Measurements from ENCODE around the gene COMP. TPM values are rescaled to one million over a fixed set of nuclear protein-coding genes. Genes with fewer than 3 reads are reported as not detected.

Gene COMP
- total RNA-seq, 4 donors from 2014 or later, result 0.40 TPM; not detected in 3

DNA sequence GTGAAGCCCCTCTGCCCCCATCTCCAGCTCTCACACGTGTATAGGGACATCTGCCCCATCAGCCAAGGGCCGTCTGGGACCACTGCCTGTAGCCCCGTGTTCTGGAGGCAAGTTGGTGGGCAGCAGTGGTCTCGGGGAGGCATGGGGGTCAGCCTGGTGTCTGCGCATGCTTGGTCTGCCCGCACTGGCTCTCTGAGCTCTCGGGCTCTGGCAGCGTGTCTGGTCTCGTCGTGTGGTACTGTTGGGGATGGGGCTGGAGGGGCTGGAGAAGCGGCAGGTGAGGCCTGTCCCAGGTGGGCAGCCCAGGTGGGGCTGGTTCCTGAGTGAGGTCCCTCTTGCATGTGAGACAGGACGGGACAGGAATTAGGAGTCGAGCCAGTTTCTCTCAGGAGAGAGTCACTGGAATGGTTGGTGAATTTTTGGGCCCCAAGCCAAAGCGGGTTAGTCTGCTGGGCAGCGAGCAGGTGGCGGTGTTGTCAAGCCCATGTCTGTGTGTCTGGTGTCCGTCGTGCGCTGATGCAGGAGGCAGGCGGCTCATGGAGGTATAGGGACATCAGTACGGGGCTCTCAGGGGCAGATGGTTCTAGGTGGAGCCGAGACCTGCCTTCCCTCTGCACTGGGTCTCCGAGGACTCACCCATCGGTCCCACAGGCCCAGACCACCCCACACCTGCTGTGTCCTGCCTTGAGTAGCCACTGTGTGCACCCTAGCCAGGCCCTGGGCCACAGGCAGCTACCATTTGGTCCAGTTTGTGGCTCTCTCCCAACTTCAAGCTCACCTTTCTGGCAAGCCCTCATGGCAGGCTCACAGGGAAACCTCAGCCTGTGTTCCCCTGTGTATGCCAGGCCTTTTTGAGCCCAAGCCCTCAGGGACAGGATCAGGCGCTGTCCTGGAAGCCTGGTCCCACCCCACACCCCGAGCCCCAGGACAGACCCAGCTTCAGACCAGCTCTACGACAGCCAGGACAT is 18.2 kb downstream of the COMP start:
- Histone ChIP-seq H3K27ac (no peak overlapping the region), H3K9me3 (no peaks in the 10 kb centered on the region), H3K4me1 (no peaks in the 10 kb centered on the region), H3K4me3 (no peak overlapping the region), H3K36me3 (no peaks in the 10 kb centered on the region), H3K27me3 (no peaks in the 10 kb centered on the region)
- DNase-seq, result no peak
- TF ChIP-seq, protein P1, sequence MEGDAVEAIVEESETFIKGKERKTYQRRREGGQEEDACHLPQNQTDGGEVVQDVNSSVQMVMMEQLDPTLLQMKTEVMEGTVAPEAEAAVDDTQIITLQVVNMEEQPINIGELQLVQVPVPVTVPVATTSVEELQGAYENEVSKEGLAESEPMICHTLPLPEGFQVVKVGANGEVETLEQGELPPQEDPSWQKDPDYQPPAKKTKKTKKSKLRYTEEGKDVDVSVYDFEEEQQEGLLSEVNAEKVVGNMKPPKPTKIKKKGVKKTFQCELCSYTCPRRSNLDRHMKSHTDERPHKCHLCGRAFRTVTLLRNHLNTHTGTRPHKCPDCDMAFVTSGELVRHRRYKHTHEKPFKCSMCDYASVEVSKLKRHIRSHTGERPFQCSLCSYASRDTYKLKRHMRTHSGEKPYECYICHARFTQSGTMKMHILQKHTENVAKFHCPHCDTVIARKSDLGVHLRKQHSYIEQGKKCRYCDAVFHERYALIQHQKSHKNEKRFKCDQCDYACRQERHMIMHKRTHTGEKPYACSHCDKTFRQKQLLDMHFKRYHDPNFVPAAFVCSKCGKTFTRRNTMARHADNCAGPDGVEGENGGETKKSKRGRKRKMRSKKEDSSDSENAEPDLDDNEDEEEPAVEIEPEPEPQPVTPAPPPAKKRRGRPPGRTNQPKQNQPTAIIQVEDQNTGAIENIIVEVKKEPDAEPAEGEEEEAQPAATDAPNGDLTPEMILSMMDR (IDR thresholded peaks at IDR 0.05), result no peak
- TF ChIP-seq POLR2A (IDR thresholded peaks at IDR 0.05), result no peak

DNA sequence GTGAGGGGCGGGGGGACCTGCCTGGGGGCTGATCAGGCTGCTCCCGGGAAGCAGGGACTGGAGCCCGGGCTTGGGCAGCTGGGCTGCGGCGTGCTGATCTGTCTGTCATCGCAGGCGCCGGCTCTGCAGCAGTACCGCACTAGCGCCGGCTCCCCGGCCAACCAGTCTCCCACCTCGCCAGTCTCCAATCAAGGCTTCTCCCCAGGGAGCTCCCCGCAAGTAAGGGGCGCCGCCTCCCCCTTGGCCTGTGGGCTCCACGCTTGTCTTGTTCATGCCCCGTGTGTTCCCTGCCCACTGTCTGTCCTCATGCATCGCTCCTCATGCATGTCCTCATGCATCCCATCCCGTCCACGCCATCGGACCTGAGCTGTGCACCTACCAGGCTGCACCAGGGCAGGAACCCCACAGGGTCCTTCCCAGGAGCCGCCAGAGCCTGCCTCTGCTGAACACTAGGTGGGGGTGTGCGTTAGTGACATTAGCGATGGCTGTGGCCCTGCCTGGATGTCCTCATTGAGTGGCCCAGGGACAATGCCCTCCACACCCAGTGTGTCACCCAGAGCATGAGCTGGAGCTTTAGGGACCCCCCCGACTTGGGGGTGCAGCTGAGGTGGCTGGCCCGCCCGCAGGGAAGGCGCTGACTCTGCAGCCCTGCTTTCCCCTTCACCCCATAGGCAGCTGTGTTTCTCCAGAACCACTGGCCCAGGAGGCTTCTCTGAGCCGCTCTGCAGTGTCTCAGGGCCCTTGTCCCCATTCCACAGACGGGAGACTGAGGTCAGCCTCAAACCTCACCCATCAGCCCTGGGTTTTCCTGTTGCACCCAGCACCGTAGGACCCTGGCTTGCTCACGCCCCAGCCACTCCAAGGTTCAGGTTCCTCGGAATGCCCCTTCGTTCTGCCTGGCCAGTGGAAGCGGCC is 19.5 kb downstream of the COMP start:
- TF ChIP-seq, protein P1 (IDR thresholded peaks at IDR 0.05), result no peak
- no peak for TF ChIP-seq POLR2A (IDR thresholded peaks at IDR 0.05)
- Histone ChIP-seq H3K27ac (no peak overlapping the region), H3K27me3 (no peaks in the 10 kb centered on the region), H3K4me3 (no peak overlapping the region), H3K9me3 (no peaks in the 10 kb centered on the region), H3K36me3 (no peaks in the 10 kb centered on the region), H3K4me1 (no peaks in the 10 kb centered on the region)
- no peak for DNase-seq

DNA sequence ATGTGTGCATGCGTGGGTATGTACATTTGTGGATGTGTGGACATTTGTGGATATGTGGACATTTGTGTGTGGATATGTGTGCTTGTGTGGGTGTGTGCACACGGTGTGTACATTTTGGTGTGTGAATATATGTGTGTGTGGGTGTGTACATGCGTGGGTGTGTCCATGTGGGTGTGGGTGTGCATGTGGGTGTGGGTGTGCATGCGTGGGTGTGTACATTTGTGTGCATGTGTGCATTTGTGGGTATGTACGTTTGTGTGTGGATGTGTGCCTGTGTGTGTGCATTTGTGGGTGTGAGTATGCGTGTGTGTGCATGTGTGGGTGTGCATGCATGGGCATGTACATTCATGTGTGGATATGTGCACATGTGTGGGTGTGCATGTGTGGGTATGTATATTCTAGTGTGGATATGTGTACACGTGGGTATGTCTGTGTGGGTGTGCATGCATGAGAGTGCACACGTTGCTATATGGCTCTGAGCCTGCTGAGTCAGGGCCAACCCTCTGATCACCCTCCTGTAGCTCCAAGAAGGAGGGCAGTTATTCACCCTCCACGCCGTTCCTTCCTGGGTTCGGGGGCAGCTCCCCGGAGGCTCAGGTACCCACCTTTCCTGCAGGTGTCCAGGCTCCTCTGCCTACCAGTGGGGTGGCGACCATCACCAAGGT is 20.3 kb downstream of the COMP start:
- no peaks in the 10 kb centered on the region for H3K27me3 ChIP-seq
- H3K27ac ChIP-seq, result no peak overlapping the region
- H3K4me1 ChIP-seq, result no peaks in the 10 kb centered on the region
- H3K4me3 ChIP-seq, result no peak overlapping the region
- H3K9me3 ChIP-seq, result no peaks in the 10 kb centered on the region
- H3K36me3 ChIP-seq, result no peaks in the 10 kb centered on the region
- DNase-seq, result no peak
- TF ChIP-seq, protein P1 (IDR thresholded peaks at IDR 0.05), result no peak
- TF ChIP-seq POLR2A (IDR thresholded peaks at IDR 0.05), result no peak

DNA sequence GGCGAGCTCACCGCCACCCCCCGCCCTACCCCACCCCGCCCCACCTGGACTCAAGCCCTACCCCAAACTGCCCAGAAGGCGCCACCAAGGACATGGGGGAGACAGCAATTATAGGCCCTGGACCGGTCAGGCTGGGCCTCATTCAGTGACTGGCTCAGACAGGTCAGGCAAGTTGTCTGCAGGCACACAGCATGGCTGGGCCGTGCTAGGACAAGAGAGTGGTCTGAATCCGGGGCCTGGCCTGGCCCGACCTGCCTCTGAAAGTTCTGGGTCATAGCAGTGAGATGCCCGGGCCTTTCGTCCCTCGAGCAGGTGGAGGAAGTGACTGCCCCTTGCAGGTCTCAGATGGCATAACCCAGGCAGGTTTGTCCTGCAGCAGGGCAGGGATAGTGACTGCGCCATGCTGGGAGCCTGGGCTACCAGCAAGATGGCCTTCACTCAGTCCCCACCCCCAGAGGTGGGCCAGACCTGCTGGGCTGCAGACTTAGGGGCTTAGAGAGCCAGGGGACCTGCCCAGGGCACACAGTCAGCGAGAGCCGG is 21.0 kb downstream of the COMP start:
- H3K4me3 ChIP-seq, result no peak overlapping the region
- no peak overlapping the region for H3K27ac ChIP-seq
- no peaks in the 10 kb centered on the region for H3K9me3 ChIP-seq
- no peaks in the 10 kb centered on the region for H3K27me3 ChIP-seq
- no peaks in the 10 kb centered on the region for H3K4me1 ChIP-seq
- H3K36me3 ChIP-seq, result no peaks in the 10 kb centered on the region
- TF ChIP-seq, protein P1 (IDR thresholded peaks at IDR 0.05), result no peak
- TF ChIP-seq POLR2A (IDR thresholded peaks at IDR 0.05), result no peak
- DNase-seq, result no peak

All from Peyer's patch (tissue), 4 donors.